HAP-1 (cell line): Measurements from ENCODE around the gene BLOC1S2.

Source experiments
- DNase-seq, 2 experiments: peaks; one replicate each; pipeline ENCODE4 v3.0.0-alpha.2; 2016 to 2020; ENCODE audit warnings: low spot score in 2 of 2
- H3K27me3 ChIP-seq: fragments of 250-450 bp; sonication (Bioruptor Pico); 2 replicates; pipeline ENCODE4 v1.5.1; 2020; ENCODE audit warnings: low read depth, mild to moderate bottlenecking, moderate library complexity
- H3K36me3 ChIP-seq: fragments of 250-450 bp; sonication (Bioruptor Pico); replicated peaks from 2 replicates; pipeline ENCODE4 v1.5.1; 2020; ENCODE audit warnings: mild to moderate bottlenecking
- H3K4me1 ChIP-seq: fragments of 250-450 bp; sonication (Bioruptor Pico); 2 replicates; pipeline ENCODE4 v1.5.1; 2020; ENCODE audit warnings: mild to moderate bottlenecking
- H3K4me3 ChIP-seq: fragments of 250-450 bp; sonication (Bioruptor Pico); 2 replicates; pipeline ENCODE4 v1.5.1; 2020; ENCODE audit warnings: mild to moderate bottlenecking, moderate library complexity
- H3K9me3 ChIP-seq: fragments of 250-450 bp; sonication (Bioruptor Pico); 2 replicates; pipeline ENCODE4 v1.5.1; 2020; ENCODE audit warnings: mild to moderate bottlenecking, moderate library complexity
- in situ Hi-C: fragments of 300-500 bp; cut with MboI; formaldehyde crosslinking; loops from 3 replicates; pipeline ENCODE4 v1.14.3; 2020; ENCODE audit warnings: low sequenced_read_pairs, inconsistent platforms, mixed read lengths

BLOC1S2 gene

DNA sequence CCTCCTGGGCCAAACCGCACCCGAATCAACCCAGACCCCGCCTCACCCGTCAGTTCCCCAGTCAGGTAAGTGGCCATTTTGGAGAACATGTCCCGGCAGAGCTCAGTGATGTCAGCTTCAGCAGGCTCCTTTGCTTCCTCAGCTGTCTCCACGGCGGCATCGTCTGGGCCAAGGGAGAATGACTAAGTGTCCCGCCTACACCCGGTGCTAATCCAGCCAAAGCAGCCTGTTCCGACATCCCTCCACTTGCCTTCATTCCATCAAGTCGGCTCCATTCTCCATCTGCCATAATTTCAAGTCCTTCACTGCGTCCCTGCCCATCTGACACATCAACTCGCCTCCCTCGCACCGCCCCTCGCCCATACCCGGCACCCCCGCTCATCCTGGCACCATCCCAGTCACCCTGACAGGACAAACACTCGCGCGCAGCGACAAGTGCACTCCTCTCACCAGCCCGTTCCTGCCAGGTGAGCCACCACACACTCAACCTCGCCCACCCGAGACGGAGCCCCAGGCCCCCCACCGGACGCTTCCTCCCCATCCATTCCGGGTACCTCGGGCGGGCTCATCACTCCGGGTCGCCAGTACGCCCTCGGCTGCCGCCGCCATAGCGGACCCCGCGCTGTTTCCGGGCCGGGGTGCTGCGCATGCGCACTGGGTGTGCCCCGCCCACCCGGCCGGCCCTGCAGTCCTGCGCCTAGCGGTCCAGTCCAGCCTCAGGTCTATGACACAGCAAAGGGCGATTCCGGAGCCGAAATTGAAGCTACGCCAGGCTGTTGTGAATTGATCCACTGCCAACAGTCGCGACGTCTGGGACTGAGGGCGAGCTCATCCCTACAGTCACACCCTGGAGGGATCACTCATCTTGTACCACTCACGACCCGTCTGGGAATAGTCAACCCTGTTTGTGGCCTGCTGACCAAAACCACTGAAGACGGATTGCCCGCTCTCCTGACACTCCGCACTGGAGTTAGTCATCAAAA is at the start of gene BLOC1S2:
TSS of gene BLOC1S2 (minus strand) at position 630 of the 983 bp plus-strand sequence. CDS start at position 609, 21 bp downstream.
- DNase-seq: peak; percentile 68 to 87
- Histone ChIP-seq H3K36me3 (peaks cover 22% of the 10 kb centered on the region), H3K27me3 (no peaks in the 10 kb centered on the region), H3K9me3 (no peaks in the 10 kb centered on the region), H3K4me3 (peak within 1 kb of the TSS; percentile 93), H3K4me1 (peaks cover 7% of the 10 kb centered on the region)
- in situ Hi-C loops: no loop called here

DNA sequence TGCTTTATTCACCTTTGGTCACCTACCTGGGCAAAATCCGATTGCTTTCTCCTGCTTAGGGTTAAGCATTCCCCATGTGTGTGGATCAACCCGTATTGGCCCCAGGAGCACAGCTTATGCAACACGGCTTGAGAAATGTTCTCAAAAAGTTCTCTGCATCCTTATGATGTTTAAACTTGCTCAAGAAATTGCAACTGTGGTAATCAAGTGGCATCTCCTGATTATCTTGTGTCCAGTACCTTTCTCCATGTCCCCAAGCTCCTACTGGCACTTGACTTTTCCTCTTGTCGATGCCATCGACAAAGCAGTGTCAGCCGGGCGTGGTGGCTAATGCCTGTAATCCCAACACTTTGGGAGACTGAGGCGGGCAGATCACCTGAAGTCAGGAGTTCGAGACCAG is 48.3 kb upstream of the BLOC1S2 start:
- Histone ChIP-seq H3K4me3 (no peak overlapping the region), H3K36me3 (no peaks in the 10 kb centered on the region), H3K9me3 (no peaks in the 10 kb centered on the region), H3K27me3 (peaks cover 9% of the 10 kb centered on the region; the same call in 1 of the 2 replicates), H3K4me1 (no peaks in the 10 kb centered on the region)
- DNase-seq: no peak
- in situ Hi-C loops: no loop called here

DNA sequence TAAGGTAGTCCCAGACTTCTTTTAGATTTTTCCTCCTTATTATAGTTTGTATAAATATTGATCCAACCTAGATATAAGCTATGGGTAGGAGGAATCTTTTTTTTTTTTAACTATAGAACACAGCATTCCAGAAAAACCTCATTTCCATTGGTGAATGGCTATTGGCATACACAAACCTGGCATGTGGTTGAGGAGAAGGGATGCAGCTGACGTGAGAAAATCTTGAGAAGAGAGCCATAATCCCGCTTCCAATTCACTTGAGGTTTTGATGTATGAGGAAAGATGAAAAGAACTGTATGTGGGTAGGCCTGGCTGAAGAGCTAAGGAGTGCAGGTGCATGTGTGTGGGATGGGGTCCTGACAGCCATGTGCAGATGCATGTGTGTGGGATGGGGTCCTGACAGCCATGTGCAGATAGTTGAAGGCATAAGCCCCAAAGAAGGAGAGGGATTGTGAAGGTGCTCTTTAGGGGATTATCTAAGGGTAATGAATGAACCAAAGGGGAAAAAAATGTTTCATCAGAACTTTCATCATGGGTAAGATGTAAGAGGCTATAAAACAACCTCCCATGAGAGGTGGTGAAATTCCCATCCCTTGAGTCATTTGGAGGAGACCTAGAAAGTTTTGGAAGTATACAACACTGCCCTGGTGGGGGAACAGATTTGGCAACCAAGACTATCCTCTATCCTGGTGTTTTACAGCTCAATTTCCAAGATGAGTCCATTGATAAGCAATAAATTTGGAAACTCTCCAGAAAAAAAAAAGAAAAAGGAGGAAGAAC is 47.4 kb upstream of the BLOC1S2 start:
- peaks cover 19% of the 10 kb centered on the region; the same call in 1 of the 2 replicates for H3K27me3 ChIP-seq
- in situ Hi-C loops: no loop called here

DNA sequence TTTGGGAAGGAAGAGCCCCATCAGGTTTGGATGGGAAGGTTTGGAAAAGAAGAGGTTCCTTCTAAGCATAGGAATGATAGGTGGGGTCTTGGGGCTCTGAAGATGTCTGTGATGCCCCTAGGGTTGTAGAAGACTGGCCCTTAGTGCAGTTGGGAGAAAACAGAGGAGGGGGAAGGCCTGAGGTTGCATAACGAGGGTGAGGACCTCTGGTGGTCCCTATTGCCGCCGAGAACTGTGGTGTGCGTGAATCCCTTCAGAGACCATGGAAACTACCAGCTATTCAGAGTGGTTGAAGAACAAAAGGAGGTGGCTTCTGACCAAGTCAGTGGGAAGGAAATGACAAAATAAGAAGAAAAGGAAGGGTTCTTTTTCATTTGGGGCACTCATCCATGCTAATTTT is 46.6 kb upstream of the BLOC1S2 start:
- H3K9me3 ChIP-seq: no peaks in the 10 kb centered on the region
- no peak for DNase-seq
- no peaks in the 10 kb centered on the region for H3K36me3 ChIP-seq
- H3K4me3 ChIP-seq: no peak overlapping the region
- in situ Hi-C loops: no loop called here
- H3K4me1 ChIP-seq: no peaks in the 10 kb centered on the region
- H3K27me3 ChIP-seq: peaks cover 25% of the 10 kb centered on the region

More for the DNA sequence above, 47.4 kb upstream of the BLOC1S2 start:
- Histone ChIP-seq H3K4me3 (no peak overlapping the region), H3K9me3 (no peaks in the 10 kb centered on the region), H3K4me1 (no peaks in the 10 kb centered on the region), H3K36me3 (no peaks in the 10 kb centered on the region)
- DNase-seq: no peak

DNA sequence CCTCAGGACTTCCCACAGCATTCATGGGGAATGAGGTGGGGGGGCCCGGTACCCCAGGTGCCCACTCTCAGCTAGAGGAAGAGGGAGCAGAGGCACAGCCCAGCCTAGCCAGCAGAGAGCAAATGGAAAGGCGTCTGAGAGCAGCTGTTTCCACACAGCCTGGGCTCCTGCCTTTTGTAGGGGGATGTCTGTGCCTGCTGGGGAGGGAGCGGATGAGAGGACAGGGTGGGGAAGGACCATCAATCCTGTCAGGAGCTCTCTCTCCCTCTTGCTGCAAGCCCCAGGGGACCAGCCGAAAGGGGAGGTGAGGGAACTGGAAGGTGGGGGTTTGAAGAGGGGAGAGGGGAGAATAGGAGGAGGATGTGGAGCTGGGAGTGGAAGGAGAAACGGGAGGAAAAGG is 43.6 kb upstream of the BLOC1S2 start, which contains the start of gene PKD2L1:
TSS of gene PKD2L1 (minus strand) at position 150 of the 400 bp plus-strand sequence. CDS start at position 25, 125 bp downstream.
- Histone ChIP-seq H3K4me1 (no peaks in the 10 kb centered on the region), H3K9me3 (no peaks in the 10 kb centered on the region), H3K4me3 (no peak within 1 kb of the TSS), H3K27me3 (peaks cover 30% of the 10 kb centered on the region), H3K36me3 (no peaks in the 10 kb centered on the region)
- no peak for DNase-seq
- in situ Hi-C loops: no loop called here

DNA sequence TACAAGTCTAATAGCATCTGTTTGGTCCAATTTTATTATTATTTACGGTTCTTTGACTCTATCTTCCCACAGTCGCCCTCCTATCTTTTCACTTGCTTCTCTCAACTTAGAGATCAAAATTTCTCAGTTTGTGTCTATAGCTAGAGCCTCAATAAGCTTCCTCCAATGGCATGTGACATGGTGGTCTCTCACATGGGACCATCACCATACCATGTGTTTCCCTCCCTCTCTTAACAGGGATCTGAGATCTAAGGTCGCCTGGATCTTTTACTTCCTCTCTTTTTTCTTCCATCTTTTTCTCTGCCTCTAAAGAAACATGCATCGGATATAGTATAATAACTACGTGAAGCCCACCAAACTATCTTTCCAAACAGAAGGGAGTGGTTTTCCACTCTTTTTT is 41.7 kb upstream of the BLOC1S2 start:
- in situ Hi-C loops: no loop called here
- no peak overlapping the region for H3K4me3 ChIP-seq
- DNase-seq: no peak
- no peaks in the 10 kb centered on the region for H3K36me3 ChIP-seq
- no peaks in the 10 kb centered on the region for H3K9me3 ChIP-seq
- H3K4me1 ChIP-seq: no peaks in the 10 kb centered on the region
- H3K27me3 ChIP-seq: peaks cover 29% of the 10 kb centered on the region

DNA sequence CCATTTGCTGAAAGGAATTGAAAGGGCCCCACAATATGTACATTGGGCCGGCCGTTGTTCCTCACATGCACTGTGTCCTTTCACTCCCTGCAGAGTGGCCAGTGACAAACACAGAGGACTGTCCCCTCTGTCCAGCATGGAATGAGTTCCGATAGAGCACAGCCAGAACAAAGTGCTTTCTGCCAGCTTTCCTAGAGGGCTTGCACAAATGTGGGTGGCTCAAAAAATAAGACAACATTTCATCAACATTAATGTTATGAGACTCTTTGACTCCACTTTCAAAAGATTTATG is 41.2 kb upstream of the BLOC1S2 start:
- Histone ChIP-seq H3K4me1 (no peaks in the 10 kb centered on the region), H3K27me3 (peaks cover 32% of the 10 kb centered on the region), H3K36me3 (no peaks in the 10 kb centered on the region), H3K4me3 (no peak overlapping the region), H3K9me3 (no peaks in the 10 kb centered on the region)
- in situ Hi-C loops: no loop called here
- DNase-seq: no peak

DNA sequence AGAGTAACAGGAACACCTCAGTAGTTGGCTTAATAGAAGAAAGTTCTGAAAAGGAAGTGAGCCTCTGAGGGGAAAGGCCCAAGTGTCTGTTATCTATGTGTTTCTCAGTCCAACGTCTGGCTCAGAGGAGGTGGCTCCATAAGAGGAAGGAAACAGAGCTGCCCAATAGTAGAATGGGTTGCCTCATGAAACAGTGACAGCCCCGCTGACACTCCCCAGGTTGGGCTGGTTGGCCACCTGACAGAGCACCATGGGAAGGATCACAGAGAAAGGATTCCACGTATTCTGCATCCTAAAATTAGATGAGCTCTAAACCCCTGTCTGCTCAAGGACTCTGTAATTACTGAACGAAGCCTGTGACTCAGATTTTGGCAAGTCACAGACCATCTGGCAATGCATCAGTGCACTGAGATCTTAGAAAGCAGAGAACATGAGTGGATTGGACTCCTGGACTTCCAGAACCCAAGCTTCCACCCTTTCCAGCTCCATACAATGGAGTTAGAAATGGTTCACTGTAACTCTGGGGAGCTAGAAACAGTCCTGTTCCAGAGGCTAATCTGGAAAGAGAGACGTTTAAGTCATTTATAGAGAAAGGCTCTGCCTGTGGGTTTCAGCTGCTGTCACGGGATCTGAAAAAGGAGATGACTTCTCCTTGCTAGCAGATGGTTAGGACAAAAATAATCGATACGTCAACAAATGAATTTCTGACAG is 40.7 kb upstream of the BLOC1S2 start:
- in situ Hi-C loops: no loop called here

DNA sequence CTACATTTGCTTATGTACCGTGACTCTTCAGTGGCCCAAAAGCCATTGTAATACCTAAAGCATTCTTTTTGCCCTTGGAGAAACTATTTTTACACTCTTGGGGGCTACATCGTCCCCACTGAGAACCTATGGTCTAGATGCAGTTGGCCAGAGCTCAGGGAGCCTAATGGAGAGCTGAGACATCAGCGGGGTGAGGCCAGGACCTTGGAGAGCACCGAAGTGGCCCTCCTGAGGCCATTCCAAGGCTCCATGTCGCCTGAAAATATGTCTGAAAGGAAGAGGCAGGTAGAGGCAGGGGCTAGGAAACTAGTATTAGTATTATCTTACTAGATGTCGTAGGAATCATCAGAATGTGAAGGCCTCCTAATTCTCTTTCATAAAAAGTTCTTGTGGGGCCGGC is 38.7 kb upstream of the BLOC1S2 start:
- DNase-seq: peak in 1 of 2 experiments; percentile 52

More for the DNA sequence above, 40.7 kb upstream of the BLOC1S2 start:
- no peak for DNase-seq
- H3K36me3 ChIP-seq: no peaks in the 10 kb centered on the region
- H3K4me3 ChIP-seq: no peak overlapping the region
- no peaks in the 10 kb centered on the region for H3K4me1 ChIP-seq
- peaks cover 31% of the 10 kb centered on the region for H3K27me3 ChIP-seq
- no peaks in the 10 kb centered on the region for H3K9me3 ChIP-seq

DNA sequence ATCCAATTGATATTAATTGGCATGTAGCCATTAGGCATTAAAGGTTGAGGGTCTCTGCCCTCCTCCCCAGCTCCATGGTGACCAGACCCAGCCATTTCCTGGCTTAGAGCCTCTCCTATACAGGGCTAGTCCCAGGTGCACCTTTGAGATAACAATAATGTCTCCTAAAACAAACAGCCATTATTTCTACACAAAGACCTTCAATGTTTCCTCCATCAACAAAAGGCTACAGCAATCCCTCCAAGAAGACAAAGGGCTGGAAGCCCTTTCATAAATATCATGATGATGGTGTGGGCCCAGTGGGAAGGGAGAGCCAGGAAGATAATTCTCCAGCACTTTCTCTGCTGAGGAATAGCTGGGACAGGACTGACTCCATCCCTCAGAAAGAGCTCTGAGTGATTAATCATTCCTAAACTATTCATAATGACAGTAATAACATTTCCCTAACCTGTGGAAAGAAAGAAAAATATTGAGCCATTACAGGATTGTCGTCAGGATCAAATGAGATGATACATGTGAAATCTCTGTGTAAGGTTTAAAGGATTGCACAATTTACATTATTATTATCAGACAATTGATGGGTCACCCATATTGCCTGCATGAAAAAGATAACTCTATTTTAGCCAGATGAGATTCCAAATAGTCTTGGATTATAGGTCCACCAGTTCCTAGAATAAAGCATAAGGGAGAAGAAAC is 33.4 kb upstream of the BLOC1S2 start:
- no peaks in the 10 kb centered on the region for H3K9me3 ChIP-seq
- in situ Hi-C loops: no loop called here
- no peak for DNase-seq

More for the DNA sequence above, 38.7 kb upstream of the BLOC1S2 start:
- Histone ChIP-seq H3K4me1 (no peaks in the 10 kb centered on the region), H3K36me3 (no peaks in the 10 kb centered on the region), H3K4me3 (no peak overlapping the region), H3K9me3 (no peaks in the 10 kb centered on the region), H3K27me3 (peaks cover 37% of the 10 kb centered on the region)
- in situ Hi-C loops: no loop called here

DNA sequence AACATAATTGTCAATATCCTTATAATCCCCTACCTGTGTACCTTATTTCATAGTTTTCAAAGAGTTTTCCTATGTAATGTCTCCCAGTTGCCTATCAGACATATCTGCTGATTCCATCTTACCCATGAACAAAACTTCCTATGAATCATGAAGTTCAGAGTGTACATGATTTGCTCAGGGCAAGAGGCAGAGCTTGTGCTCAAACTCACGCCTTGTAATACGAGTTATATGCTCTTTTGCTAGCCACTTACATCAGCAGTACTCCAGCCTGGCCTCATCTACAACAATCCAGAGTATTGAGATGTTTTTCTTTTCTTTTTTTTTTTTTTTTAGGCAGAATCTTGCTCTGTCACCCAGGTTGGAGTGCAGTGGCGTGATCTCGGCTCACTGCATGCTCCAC is 31.7 kb upstream of the BLOC1S2 start:
- Histone ChIP-seq H3K36me3 (no peaks in the 10 kb centered on the region), H3K4me3 (no peak overlapping the region), H3K9me3 (no peaks in the 10 kb centered on the region), H3K27me3 (peaks cover 22% of the 10 kb centered on the region), H3K4me1 (no peaks in the 10 kb centered on the region)
- in situ Hi-C loops: no loop called here
- no peak for DNase-seq

More for the DNA sequence above, 33.4 kb upstream of the BLOC1S2 start:
- no peaks in the 10 kb centered on the region for H3K4me1 ChIP-seq
- H3K27me3 ChIP-seq: peaks cover 14% of the 10 kb centered on the region
- no peak overlapping the region for H3K4me3 ChIP-seq
- H3K36me3 ChIP-seq: no peaks in the 10 kb centered on the region

DNA sequence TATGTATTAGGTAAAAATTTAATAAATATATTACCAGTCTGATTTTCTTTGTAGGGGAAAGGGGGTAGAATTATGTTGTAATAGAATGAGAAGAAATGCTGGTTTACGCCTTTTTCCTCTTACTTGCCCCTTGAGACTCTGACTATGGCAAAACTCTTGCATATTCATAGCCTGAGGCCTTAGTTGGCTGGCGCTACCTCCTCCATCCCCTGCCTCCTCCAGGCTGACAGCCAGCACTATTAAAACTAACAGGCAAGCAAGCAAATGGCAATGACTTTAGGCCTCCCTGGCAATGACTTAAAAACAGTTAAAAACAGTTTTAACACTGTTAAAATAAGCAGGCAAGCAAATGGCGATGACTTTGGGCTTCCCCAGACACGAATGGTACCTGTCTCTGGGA is 29.1 kb upstream of the BLOC1S2 start:
- Histone ChIP-seq H3K4me1 (no peaks in the 10 kb centered on the region), H3K27me3 (peaks cover 17% of the 10 kb centered on the region), H3K4me3 (no peak overlapping the region), H3K9me3 (no peaks in the 10 kb centered on the region), H3K36me3 (no peaks in the 10 kb centered on the region)
- peak in 1 of 2 experiments; percentile 16 for DNase-seq
- in situ Hi-C loops: no loop called here

DNA sequence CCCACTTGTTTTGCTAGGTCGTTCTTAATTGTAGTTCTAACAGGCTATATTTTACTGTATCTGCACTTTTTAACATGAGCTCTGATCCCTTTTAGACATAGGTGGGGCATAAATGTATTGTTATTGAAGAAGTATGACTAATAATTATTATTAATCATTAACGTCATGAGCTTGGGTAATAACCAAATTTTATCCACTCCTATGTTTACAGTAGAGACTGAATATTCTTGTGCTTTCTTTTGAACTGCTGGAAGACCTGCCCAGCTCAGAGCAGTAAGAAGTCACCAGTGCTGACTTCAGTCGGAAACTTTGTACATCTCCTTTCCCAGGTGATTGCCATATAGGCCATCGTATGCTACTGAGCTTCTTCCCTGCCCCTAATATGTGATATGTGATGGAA is 24.8 kb upstream of the BLOC1S2 start:
- no peak for DNase-seq
- in situ Hi-C loops: no loop called here
- peaks cover 10% of the 10 kb centered on the region; the same call in 1 of the 2 replicates for H3K27me3 ChIP-seq
- no peaks in the 10 kb centered on the region for H3K9me3 ChIP-seq
- H3K4me1 ChIP-seq: no peaks in the 10 kb centered on the region
- H3K36me3 ChIP-seq: no peaks in the 10 kb centered on the region
- no peak overlapping the region for H3K4me3 ChIP-seq
